Immature natural killer cell (primary cell): Measurements from ENCODE around the gene SSH2. TPM values are rescaled to one million over a fixed set of nuclear protein-coding genes. Genes with fewer than 3 reads are reported as not detected.
"Not testable (repeated sequence)": the region's sequence is repeated elsewhere in the genome, so short reads cannot be mapped to it uniquely, and the experiment has no call there.

ENCODE experiments used
- DNase-seq, 3 donors: peaks; one replicate each; pipeline ENCODE4 v3.0.0; 2022; ENCODE audit warnings: mixed read lengths in 1 of 3
- H3K27ac Mint-ChIP-seq, 6 donors: one replicate each; pipeline ENCODE4 v1.8.0; 2020; ENCODE audit warnings: mixed read lengths in 6 of 6, mild to moderate bottlenecking in 5 of 6, inconsistent platforms in 4 of 6, moderate library complexity in 3 of 6
- H3K27me3 Mint-ChIP-seq, 3 donors: one replicate each; pipeline ENCODE4 v1.8.0; 2020 to 2021; ENCODE audit warnings: low read depth in 3 of 3, mild to moderate bottlenecking in 3 of 3, mixed read lengths in 3 of 3, moderate library complexity in 3 of 3, inconsistent platforms in 1 of 3
- H3K36me3 Mint-ChIP-seq, 3 donors: one replicate each; pipeline ENCODE4 v1.8.0; 2020; ENCODE audit warnings: mixed read lengths in 3 of 3, inconsistent platforms in 2 of 3, mild to moderate bottlenecking in 2 of 3
- H3K4me1 Mint-ChIP-seq, 2 donors: one replicate each; pipeline ENCODE4 v1.8.0; 2020; ENCODE audit warnings: inconsistent platforms in 2 of 2, mild to moderate bottlenecking in 2 of 2, mixed read lengths in 2 of 2, moderate library complexity in 1 of 2
- H3K4me3 Mint-ChIP-seq, 5 donors: one replicate each; pipeline ENCODE4 v1.8.0; 2020; ENCODE audit warnings: mild to moderate bottlenecking in 5 of 5, mixed read lengths in 5 of 5, inconsistent platforms in 3 of 5, moderate library complexity in 3 of 5
- H3K9me3 Mint-ChIP-seq, 6 donors: one replicate each; pipeline ENCODE4 v1.8.0; 2020; ENCODE audit warnings: mild to moderate bottlenecking in 6 of 6, mixed read lengths in 6 of 6, inconsistent platforms in 4 of 6, moderate library complexity in 3 of 6
- polyA plus RNA-seq, 3 donors: library from polyadenylated mRNA; unstranded; fragments of 300-500 nt; fragmentation: Illumina TruSeq; gene quantifications; one replicate each; pipeline ENCODE4 v1.2.3, GENCODE V29; 2021

SSH2 gene
- polyA plus RNA-seq, 3 donors from 2014 or later, result 24.2 to 61.5 (median 25.3) TPM

DNA sequence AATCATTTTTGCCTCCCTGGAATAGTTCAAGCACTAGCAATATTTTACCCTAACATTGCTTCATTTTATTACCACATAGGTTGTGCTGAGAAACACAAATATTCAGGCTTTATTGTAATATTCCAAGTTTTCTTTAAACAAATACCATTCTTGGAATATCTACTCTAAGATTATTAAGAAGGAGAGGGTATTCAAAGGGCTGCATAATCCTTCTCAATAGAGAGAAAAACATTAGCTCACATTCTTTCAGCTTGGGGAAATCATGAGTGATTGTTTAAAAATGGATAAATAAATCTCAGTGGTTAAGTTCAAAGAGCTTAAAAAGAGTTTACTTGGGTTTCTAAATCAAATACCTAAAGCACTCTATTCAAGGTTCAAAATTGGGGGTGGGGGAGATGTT, 195.4 kb downstream of the SSH2 start:
- peak overlapping the region; percentile 20 to 78 (median 60) for H3K27ac Mint-ChIP-seq
- peaks cover 51 to 76% of the 10 kb centered on the region in 2 donors for H3K4me1 Mint-ChIP-seq

DNA sequence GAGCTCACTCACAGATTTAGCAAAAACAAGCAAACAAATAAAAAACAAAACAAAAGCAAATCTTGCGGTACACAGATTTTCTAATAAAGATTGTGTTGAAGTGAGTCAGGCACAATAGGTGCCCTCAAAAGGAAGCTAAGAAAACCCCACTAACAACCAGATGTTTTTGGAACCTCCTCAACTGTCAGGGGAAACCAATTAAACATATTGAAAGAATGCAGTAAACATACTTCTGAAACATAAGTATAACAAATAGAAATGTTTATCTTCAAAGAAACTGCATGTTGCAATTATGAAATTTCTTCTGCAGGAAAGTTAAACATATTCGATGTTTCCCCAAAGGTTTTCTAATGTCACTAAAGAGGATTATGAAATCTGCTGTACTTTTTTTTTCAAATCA, 196.9 kb downstream of the SSH2 start:
- peaks cover 58 to 80% of the 10 kb centered on the region in 2 donors for H3K4me1 Mint-ChIP-seq
- peak overlapping the region; percentile 24 to 61 (median 27) for H3K4me3 Mint-ChIP-seq
- H3K27me3 Mint-ChIP-seq, result peaks cover 0 to 2% (median 0%) of the 10 kb centered on the region in 3 donors
- H3K36me3 Mint-ChIP-seq, result peaks cover 0 to 13% (median 0%) of the 10 kb centered on the region in 3 donors
- DNase-seq, result no peak
- no peaks in the 10 kb centered on the region for H3K9me3 Mint-ChIP-seq
- H3K27ac Mint-ChIP-seq, result peak overlapping the region; percentile 35 to 74 (median 54)

More for the DNA sequence above, 195.4 kb downstream of the SSH2 start:
- DNase-seq, result no peak
- H3K27me3 Mint-ChIP-seq, result no peaks in the 10 kb centered on the region
- no peaks in the 10 kb centered on the region for H3K9me3 Mint-ChIP-seq
- H3K4me3 Mint-ChIP-seq, result no peak overlapping the region
- H3K36me3 Mint-ChIP-seq, result peaks cover 0 to 10% (median 0%) of the 10 kb centered on the region in 3 donors

DNA sequence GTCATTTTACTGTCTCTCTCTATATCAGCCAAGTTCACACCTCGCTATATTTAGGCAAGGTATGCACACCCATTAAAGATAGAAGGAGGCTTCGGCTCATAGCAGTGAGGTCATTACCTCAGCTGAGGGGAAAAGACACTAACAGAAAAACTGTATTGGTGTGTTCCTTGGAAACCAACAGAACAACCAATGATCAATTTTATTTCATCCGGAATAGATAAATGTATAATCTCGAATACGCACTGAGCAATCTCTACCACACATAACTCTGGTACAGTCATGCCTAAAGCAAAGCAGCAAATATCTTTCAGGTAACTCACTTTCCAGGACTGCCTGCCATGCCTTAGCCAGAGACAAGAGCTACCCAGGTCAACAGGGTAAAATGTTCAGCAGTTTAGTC, 197.4 kb downstream of the SSH2 start:
- H3K27ac Mint-ChIP-seq, result peak overlapping the region; percentile 35 to 74 (median 54)
- no peak for DNase-seq
- no peaks in the 10 kb centered on the region for H3K9me3 Mint-ChIP-seq
- H3K4me1 Mint-ChIP-seq, result peaks cover 63 to 80% of the 10 kb centered on the region in 2 donors
- H3K36me3 Mint-ChIP-seq, result peaks cover 0 to 17% (median 2%) of the 10 kb centered on the region in 3 donors
- H3K27me3 Mint-ChIP-seq, result peaks cover 0 to 2% (median 0%) of the 10 kb centered on the region in 3 donors
- peak overlapping the region; percentile 24 to 61 (median 33) for H3K4me3 Mint-ChIP-seq

DNA sequence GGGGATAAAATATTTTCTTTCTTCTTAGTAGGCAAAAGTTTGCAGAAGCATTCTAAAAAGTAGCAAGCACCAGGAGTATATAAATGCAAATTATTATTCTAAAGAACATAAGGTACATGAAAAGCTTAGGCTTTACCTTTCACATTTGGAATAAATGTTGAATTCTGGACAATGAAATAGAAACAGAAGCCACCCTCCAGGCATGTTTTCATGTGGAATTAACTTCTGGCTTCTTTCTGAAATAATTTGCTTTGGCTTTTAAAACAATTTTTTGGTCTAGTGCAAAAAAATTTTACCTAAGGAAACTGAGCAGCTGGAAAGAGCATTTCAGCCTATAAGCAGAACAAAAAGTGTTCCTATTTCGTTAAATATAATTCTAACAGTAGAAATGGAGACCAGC, 197.8 kb downstream of the SSH2 start:
- H3K27ac Mint-ChIP-seq, result peak overlapping the region; percentile 35 to 75 (median 64)
- H3K9me3 Mint-ChIP-seq, result no peaks in the 10 kb centered on the region
- peaks cover 66 to 80% of the 10 kb centered on the region in 2 donors for H3K4me1 Mint-ChIP-seq
- DNase-seq, result no peak
- peak overlapping the region in 1 of 5 donors; percentile 23 for H3K4me3 Mint-ChIP-seq
- H3K27me3 Mint-ChIP-seq, result peaks cover 0 to 2% (median 0%) of the 10 kb centered on the region in 3 donors
- peaks cover 0 to 19% (median 4%) of the 10 kb centered on the region in 3 donors for H3K36me3 Mint-ChIP-seq

DNA sequence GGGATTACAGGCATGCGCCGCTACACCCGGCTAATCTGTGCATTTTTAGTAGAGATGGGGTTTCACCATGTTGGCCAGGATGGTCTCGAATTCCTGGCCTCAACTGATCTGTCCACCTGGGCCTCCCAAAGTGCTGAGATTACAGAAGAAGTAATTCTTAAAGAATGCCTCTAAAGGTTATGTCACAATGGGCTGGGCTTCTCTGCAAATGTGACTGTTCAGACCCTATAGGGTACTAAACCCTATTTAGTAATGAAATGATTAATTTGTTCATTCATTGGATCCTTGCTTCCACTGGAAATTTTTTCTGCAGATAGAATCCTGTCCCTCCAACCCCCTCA, 198.5 kb downstream of the SSH2 start:
- Mint-ChIP-seq H3K27me3 (peaks cover 0 to 2% (median 0%) of the 10 kb centered on the region in 3 donors), H3K36me3 (peaks cover 0 to 19% (median 4%) of the 10 kb centered on the region in 3 donors), H3K4me3 (no peak overlapping the region), H3K27ac (peak overlapping the region in 2 of 6 donors; percentile 9 to 39), H3K9me3 (no peaks in the 10 kb centered on the region), H3K4me1 (peaks cover 71 to 83% of the 10 kb centered on the region in 2 donors)
- no peak for DNase-seq

DNA sequence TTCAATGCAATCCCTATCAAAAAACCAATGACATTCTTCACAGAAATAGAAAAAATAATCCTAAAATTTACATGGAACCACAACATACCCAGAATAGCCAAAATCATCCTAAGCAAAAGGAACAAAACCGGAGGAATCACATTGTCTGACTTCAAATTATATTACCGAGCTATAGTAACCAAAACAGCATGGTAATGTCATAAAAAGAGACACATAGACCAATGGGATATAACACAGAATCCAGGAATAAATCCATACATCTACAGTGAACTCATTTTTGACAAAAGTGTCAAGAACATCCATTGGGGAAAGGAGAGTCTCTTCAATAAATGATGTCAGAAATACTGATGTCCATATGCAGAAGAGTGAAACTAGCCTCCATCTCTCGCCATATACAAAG, 201.5 kb downstream of the SSH2 start:
- H3K27me3 Mint-ChIP-seq, result peaks cover 0 to 2% (median 2%) of the 10 kb centered on the region in 3 donors
- no peaks in the 10 kb centered on the region for H3K9me3 Mint-ChIP-seq
- H3K4me3 Mint-ChIP-seq, result peak overlapping the region in 1 of 5 donors; percentile 15
- H3K27ac Mint-ChIP-seq, result peak overlapping the region; percentile 56 to 94 (median 88)
- H3K4me1 Mint-ChIP-seq, result peaks cover 81 to 84% of the 10 kb centered on the region in 2 donors
- peaks cover 0 to 19% (median 4%) of the 10 kb centered on the region in 3 donors for H3K36me3 Mint-ChIP-seq
- no peak for DNase-seq

DNA sequence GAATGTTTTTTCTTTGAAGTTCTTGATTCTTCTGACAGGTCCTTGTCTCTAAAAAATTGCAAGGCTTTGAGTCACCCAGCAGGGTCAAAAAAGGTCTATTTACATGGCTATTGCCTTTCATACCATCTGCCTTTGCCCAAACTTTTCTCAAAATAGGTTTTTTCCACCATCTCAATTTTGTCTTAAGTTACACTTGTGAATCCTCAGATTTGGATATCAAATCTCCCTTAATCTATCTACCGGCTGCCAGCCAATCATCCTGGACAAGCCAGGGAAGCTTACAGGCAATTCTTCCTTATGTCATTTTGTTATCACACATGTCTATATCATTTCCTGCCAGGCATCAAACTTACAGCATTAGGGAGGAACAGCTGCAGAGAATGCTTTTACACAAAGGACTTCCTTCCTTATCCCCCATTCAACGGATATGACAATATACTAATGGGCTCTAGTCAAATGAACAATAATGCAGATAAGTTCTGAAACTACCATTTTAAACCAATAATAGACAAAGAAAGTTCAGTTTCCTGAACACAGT, 203.2 kb downstream of the SSH2 start:
- Mint-ChIP-seq H3K27ac (peak overlapping the region; percentile 81 to 94 (median 88)), H3K36me3 (peaks cover 0 to 17% (median 4%) of the 10 kb centered on the region in 3 donors), H3K4me1 (peaks cover 81 to 85% of the 10 kb centered on the region in 2 donors), H3K4me3 (peak overlapping the region; percentile 11 to 78 (median 60)), H3K9me3 (no peaks in the 10 kb centered on the region), H3K27me3 (peaks cover 0 to 4% (median 2%) of the 10 kb centered on the region in 3 donors)
- peak in 2 of 3 donors; percentile 31 to 35 for DNase-seq

DNA sequence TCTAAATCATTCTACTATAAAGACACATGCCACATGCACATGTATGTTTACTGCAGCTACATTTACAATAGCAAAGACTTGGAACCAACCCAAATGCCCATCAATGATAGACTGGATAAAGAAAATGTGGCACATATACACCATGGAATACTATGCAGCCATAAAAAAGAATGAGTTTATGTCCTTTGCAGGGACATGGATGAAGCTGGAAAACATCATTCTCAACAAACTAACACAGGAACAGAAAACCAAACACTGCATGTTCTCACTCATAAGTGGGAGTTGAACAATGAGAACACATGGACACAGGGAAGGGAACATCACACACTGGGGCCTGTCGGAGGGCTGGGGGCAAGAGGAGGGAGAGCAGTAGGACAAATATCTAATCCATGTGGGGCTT, 204.6 kb downstream of the SSH2 start:
- H3K27me3 Mint-ChIP-seq, H3K9me3 Mint-ChIP-seq, DNase-seq: not testable (repeated sequence)
- Mint-ChIP-seq H3K4me1 (peaks cover 87 to 92% of the 10 kb centered on the region in 2 donors), H3K27ac (peak overlapping the region; percentile 81 to 94 (median 88)), H3K36me3 (peaks cover 0 to 13% (median 6%) of the 10 kb centered on the region in 3 donors), H3K4me3 (peak overlapping the region; percentile 5 to 78 (median 60))

DNA sequence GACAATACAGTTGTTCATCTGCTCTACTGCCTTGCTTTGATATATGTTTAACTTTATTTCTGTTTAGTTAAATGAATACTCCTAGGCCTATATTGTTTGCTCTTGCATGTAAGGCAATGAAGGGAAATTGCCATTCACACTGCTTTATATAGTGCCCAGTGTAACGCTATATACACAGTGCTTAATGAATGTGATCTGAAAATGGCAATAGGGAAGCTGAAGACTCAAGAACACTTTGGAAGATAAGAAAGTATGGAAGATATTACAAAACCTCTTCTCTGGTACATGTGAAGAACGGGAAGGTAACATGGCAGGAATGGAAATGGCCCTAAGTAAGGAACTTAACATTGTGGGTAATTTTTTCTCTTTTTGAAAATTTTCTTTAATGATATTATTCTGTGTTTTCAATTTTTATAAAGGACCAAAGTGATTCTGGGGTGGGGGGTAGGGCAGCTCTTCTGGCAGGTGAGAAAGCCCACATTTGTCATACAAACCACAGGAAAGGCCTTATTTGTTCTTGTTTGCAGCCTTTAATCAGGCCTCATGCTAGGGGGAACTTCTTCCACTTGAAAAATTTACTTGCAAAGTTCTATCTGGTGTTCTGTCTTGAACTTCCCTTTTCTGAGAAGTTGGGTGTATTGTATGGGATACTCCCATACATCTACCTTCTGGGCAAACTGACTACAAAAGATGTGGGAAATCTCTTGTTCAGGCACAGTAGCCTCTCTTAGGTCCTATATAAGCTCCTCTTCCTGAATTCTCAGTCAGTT, 206.6 kb downstream of the SSH2 start:
- H3K9me3 Mint-ChIP-seq, result no peaks in the 10 kb centered on the region
- peaks cover 0 to 11% (median 8%) of the 10 kb centered on the region in 3 donors for H3K36me3 Mint-ChIP-seq
- peaks cover 0 to 5% (median 2%) of the 10 kb centered on the region in 3 donors for H3K27me3 Mint-ChIP-seq
- peaks cover 87 to 88% of the 10 kb centered on the region in 2 donors for H3K4me1 Mint-ChIP-seq
- peak; percentile 39 to 45 (median 43) for DNase-seq
- peak overlapping the region; percentile 71 to 84 (median 79) for H3K4me3 Mint-ChIP-seq
- H3K27ac Mint-ChIP-seq, result peak overlapping the region; percentile 91 to 92 (median 92)

DNA sequence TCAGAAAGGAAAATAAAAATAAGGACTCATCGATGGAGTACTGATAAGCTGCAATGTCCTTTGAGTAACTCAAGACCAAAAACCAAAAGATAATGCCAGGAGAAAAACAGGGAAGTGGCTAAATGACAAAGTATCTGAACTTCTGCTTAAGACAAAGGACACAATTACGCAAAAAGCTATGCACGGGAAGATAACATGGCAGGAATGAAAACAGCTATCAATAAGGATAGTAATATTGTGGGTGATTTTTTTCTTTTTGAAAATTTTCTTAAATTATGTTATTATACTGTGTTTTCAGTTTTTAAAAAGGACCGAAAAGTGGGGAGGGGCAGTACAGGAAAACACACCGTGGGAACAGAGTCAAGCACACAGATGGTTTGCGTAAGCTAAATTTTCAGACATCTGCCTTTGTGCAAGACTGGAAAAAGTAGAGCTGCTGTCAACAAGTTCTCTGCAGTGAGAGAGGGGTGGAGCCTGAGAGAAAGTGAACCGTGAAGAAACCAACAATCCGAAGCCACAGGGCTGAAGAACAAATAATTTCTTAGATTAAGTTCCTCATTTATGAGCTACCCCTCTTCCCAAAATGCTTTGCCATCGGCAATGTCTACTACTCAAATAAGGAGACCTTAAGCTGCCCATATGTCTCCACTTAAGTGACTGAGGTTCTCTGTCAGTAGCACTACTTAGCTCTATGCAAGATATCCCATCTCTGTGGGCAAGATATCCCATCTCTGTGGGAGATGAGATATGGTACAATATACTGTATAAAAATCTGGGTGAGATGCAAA, 207.4 kb downstream of the SSH2 start:
- H3K4me1 Mint-ChIP-seq, result peaks cover 87 to 88% of the 10 kb centered on the region in 2 donors
- peak overlapping the region; percentile 71 to 84 (median 79) for H3K4me3 Mint-ChIP-seq
- peak; percentile 60 to 67 (median 66) for DNase-seq
- peaks cover 0 to 4% (median 4%) of the 10 kb centered on the region in 3 donors for H3K27me3 Mint-ChIP-seq
- H3K9me3 Mint-ChIP-seq, result no peaks in the 10 kb centered on the region
- peaks cover 0 to 5% (median 5%) of the 10 kb centered on the region in 3 donors for H3K36me3 Mint-ChIP-seq
- peak overlapping the region; percentile 91 to 92 (median 92) for H3K27ac Mint-ChIP-seq

DNA sequence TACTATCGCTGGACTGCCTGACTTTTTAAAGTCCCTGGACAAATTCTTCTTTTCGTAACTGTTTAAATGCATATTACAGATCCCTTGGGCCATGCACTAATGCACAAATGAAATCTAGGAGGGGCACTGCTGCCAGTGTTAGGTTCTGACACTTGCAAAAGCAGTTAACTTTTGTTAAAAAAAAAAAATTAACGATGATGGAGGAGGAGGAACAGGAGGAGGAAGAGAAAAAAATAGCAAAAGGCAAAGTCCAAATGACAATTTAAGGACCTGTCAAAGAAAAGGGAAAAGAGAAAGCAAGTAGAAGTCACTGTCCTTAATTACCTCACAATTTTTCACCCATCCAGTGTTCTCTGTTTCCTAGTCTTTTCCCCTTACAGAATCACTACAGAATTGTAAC, 209.5 kb downstream of the SSH2 start:
- peak overlapping the region; percentile 91 to 92 (median 92) for H3K27ac Mint-ChIP-seq
- H3K4me3 Mint-ChIP-seq, result peak overlapping the region; percentile 10 to 84 (median 46)
- H3K9me3 Mint-ChIP-seq, result no peaks in the 10 kb centered on the region
- no peak for DNase-seq
- peaks cover 0 to 4% (median 2%) of the 10 kb centered on the region in 3 donors for H3K27me3 Mint-ChIP-seq
- H3K4me1 Mint-ChIP-seq, result peaks cover 87 to 88% of the 10 kb centered on the region in 2 donors
- peaks cover 0 to 8% (median 1%) of the 10 kb centered on the region in 3 donors for H3K36me3 Mint-ChIP-seq

DNA sequence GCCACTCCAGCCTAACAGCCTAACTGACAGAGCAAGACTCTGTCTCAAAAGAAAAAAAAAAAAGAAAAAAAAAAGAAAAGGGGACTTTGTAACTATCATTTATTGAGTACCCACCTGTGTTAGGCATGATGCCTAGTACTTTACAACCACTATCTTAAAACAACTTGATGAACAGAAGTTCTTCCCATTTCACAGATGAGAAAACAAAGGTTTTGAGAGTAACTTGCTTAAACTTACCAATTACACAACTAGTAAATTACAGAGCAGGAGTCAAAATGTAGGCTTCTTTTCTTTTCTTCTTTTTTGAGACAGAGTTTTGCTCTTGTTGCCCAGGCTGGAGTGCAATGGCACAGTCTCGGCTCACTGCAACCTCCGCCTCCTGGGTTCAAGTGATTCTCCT, 210.6 kb downstream of the SSH2 start:
- peaks cover 86 to 94% of the 10 kb centered on the region in 2 donors for H3K4me1 Mint-ChIP-seq
- H3K36me3 Mint-ChIP-seq, result peaks cover 0 to 8% (median 0%) of the 10 kb centered on the region in 3 donors
- peak overlapping the region in 4 of 6 donors; percentile 34 to 92 (median 56) for H3K27ac Mint-ChIP-seq

DNA sequence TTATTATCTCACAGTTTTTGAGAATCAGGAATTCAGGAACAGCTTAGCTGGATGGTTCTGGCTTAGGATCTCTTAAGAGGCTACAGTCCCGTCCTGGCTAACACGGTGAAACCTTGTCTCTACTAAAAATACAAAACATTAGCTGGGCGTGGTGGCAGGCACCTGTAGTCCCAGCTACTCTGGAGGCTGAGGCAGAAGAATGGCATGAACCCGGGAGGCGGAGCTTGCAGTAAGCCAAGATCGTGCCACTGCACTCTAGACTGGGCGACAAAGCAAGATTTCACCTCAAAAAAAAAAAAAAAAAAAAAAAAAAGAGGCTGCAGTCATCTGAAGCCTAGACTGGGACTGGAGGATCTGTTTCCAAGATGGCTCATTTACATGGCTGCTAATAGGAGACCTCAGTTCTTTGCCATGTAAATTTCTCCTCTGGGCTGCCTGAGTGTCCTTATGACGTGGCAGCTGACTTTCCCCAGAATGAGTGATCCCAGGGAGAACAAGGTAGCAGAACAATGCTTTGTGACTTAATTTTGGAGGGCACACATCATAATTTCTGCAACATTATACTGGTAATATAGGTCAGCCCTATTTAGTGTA, 211.5 kb downstream of the SSH2 start:
- peak overlapping the region in 5 of 6 donors; percentile 38 to 89 (median 67) for H3K27ac Mint-ChIP-seq
- H3K4me3 Mint-ChIP-seq, result no peak overlapping the region
- peaks cover 0 to 8% (median 0%) of the 10 kb centered on the region in 3 donors for H3K36me3 Mint-ChIP-seq
- peaks cover 88 to 96% of the 10 kb centered on the region in 2 donors for H3K4me1 Mint-ChIP-seq
- H3K9me3 Mint-ChIP-seq, result no peaks in the 10 kb centered on the region
- H3K27me3 Mint-ChIP-seq, result peaks cover 0 to 4% (median 2%) of the 10 kb centered on the region in 3 donors
- no peak for DNase-seq

More for the DNA sequence above, 210.6 kb downstream of the SSH2 start:
- no peak for DNase-seq
- Mint-ChIP-seq H3K4me3 (no peak overlapping the region), H3K27me3 (peaks cover 0 to 4% (median 2%) of the 10 kb centered on the region in 3 donors), H3K9me3 (no peaks in the 10 kb centered on the region)
